ENCODE data around the gene TRABD.
"Not testable (repeated sequence)": the region's sequence is repeated elsewhere in the genome, so short reads cannot be mapped to it uniquely, and the experiment has no call there.

TRABD gene

DNA sequence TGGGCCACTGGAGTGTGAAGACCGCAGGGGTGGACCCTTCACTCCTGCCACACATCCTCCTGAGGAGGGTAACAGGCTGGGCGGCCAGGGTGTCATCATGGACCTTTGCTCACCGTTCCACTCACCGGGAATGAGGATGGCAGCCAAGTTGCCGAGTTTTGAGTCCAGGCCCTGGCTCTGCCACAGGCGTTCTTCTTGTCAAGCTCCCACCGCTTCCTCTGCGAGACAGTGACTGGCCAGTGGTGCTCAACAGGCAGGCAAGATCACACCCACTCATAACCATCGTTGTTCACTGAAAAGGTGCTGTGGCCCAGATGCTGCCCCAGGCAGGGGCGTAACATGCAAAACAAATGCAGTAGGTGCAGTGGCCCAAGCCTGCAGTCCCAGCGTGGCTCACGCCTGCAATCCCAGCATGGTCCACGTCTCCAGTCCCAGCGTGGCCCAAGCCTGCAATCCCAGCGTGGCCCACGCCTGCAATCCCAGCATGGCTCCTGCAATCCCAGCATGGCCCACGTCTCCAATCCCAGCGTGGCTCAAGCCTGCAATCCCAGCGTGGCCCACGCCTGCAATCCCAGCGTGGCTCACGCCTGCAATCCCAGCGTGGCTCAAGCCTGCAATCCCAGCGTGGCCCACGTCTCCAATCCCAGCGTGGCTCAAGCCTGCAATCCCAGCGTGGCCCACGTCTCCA is 20.1 kb upstream of the TRABD start:
- Mint-ChIP-seq H3K36me3 (ENCODE audit: low read depth) (no peaks in the 10 kb centered on the region), H3K4me3 (no peak overlapping the region), H3K4me1 (peaks cover 5% of the 10 kb centered on the region), H3K9me3 (no peaks in the 10 kb centered on the region), H3K27me3 (peaks cover 31% of the 10 kb centered on the region), H3K27ac (no peak overlapping the region)
- no peak for ATAC-seq
- no peak for DNase-seq

DNA sequence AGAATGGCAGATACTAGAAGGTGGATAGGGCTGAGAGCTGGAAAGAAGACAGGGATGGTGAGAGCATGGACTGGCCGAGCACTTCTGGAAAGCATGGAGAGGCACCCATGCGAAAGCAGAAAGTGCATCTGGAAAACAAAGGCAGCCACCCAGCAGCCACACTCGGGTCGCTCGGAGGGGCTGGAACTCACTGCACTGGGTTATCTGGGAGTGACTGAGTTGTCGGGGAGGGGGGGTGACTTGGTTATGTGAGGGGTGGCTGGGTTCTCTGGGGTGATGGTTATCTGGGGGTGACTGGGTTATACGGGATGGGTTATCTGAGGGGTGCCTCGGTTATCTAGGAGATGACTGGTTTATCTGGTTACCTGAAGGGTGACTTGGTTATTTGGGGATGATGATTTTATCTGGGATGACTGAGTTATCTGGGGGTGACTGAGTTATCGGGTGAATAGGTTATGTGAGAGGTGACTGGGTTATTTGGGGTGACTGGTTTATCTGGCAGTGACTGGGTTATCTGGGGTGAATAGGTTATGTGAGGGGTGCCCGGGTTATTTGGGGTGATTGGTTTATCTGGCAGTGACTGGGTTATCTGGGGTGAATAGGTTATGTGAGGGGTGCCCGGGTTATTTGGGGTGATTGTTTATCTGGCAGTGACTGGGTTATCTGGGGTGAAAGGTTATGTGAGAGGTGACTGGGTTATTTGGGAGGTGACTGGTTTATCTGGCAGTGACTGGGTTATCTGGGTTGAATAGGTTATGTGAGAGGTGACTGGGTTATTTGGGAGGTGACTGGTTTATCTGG is 17.8 kb upstream of the TRABD start:
- Mint-ChIP-seq H3K36me3 (ENCODE audit: low read depth) (no peaks in the 10 kb centered on the region), H3K27me3 (peaks cover 34% of the 10 kb centered on the region), H3K4me1 (peaks cover 5% of the 10 kb centered on the region), H3K4me3 (no peak overlapping the region), H3K9me3 (no peaks in the 10 kb centered on the region), H3K27ac (no peak overlapping the region)
- DNase-seq: no peak
- ATAC-seq: no peak

DNA sequence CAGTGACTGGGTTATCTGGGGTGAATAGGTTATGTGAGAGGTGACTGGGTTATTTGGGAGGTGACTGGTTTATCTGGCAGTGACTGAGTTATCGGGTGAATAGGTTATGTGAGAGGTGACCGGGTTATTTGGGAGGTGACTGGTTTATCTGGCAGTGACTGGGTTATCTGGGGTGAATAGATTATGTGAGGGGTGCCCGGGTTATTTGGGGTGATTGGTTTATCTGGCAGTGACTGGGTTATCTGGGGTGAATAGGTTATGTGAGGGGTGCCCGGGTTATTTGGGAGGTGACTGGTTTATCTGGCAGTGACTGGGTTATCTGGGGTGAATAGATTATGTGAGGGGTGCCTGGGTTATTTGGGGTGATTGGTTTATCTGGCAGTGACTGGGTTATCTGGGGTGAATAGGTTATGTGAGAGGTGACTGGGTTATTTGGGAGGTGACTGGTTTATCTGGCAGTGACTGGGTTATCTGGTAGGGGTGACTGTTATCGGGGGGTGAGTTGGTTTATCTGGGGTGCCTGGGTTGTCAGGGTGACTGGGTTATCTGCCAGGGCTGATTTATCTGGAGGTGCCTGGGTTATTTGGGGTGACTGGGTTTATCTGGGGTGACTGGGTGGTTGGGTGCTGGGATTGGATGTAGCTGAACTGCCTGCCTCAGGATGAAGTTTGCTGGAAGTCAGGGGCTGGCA is 17.1 kb upstream of the TRABD start:
- Mint-ChIP-seq H3K4me3 (peak overlapping the region; percentile 50), H3K27ac (peak overlapping the region; percentile 59), H3K27me3 (peaks cover 35% of the 10 kb centered on the region)
- H3K9me3 Mint-ChIP-seq; DNase-seq; H3K4me1 Mint-ChIP-seq; H3K36me3 Mint-ChIP-seq (ENCODE audit: low read depth); ATAC-seq: not testable (repeated sequence)

DNA sequence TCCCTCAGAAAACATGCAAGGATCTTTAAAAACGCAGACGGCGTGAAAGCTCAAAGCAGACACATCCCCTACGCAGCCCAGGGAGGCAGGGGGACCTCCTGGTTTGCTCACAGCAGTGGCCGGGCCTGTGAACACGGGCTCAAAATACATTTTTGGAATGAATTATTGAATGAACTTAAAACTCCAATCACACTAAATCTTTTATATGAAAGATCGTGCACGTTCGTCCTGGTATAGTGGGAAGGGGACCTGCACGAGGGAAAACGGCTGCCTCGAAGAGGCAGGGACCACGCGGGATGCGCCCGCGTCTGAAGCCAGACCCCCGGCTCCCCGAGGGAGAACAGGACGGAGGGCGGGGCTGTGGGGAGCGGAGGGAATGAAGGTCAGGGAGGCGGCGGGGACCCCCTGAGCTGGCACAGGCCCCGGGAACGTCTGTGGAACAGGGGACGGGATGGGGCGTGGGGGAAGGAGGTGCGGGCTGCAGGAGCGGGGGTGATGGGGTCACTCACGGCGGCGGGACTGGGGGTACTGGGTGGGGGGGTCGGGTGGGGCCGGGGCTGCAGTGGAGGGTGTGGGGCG is 16.4 kb upstream of the TRABD start:
- peaks cover 39% of the 10 kb centered on the region for H3K27me3 Mint-ChIP-seq
- ATAC-seq (no peak), DNase-seq (no peak)
- H3K9me3 Mint-ChIP-seq: no peaks in the 10 kb centered on the region
- peak overlapping the region; percentile 59 for H3K27ac Mint-ChIP-seq
- no peaks in the 10 kb centered on the region for H3K36me3 Mint-ChIP-seq (ENCODE audit: low read depth)
- H3K4me3 Mint-ChIP-seq: peak overlapping the region; percentile 50
- peaks cover 5% of the 10 kb centered on the region for H3K4me1 Mint-ChIP-seq

DNA sequence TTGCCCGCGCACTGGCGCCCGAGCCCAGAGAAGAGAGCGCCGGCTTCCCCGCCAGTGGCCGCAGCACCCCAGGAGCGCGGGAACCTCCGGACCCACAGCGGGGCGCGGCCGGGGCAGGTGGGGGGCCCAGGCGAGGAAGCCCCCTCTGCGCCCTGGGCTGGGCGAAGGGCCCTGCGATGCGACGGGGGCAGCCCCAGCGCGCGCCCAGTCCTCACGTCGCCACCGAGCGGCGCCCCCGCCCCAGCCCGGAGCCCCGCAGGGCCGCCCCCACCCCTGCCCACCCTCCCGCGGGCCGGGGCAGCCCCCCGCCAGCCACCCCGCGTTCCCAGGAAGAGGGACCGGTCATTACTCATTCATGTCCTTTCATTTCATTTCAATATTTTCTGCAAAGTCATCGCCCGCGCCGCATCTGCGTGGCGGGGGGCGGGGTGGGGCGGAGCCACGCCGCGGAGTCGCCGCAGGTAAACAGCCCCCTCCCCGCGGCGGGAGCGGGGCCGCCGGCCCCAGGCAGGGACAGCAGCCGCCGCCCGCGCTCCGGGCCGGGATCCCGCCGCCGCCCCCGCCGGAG is 15.9 kb upstream of the TRABD start:
- Mint-ChIP-seq H3K27me3 (peaks cover 39% of the 10 kb centered on the region), H3K4me1 (peaks cover 5% of the 10 kb centered on the region), H3K27ac (peak overlapping the region; percentile 52), H3K36me3 (ENCODE audit: low read depth) (no peaks in the 10 kb centered on the region), H3K9me3 (no peaks in the 10 kb centered on the region), H3K4me3 (peak overlapping the region; percentile 61)
- ATAC-seq (peak; percentile 50), DNase-seq (peak; percentile 64)

DNA sequence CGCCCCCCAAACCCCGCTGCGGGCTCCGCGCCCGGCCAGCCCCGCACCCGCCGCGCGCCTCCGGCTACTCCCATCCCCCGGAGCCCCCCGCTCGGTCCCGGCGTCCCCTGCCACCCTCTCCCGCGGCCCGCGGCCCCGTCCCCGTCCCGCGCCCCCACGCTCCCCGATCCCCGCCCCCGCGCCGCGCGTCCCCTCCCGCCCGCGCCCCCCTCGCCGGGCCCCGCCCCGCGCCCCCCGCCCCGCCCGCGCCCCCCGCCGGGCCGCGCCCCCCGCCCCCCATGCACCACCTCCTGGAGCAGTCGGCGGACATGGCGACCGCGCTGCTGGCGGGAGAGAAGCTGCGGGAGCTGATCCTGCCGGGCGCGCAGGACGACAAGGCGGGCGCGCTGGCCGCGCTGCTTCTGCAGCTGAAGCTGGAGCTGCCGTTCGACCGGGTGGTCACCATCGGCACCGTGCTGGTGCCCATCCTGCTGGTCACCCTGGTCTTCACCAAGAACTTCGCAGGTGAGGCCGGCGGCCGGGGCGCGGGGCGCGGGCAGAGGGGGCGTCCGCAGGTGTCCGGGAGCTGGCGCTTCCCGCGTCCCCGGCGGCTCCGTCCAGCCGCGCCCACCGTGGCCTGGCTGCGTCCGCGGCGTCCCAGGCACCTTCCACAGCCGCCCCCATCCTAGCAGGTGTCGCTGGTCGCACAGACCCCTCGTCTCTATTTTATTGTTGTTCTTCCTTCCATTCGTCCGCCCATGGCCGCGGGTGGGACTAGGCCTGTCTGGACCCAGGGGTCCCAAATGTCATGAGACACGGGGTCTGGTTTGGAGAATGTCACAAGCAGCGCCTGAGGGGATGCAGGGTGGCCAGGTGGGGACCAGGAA is 15.0 kb upstream of the TRABD start, which contains the start of gene PANX2:
Gene PANX2, plus strand, starts transcription at position 279 of the 866 bp plus-strand sequence. Its CDS starts 0 bp downstream, at position 279.
- ATAC-seq (no peak), DNase-seq (no peak)
- Mint-ChIP-seq H3K4me1 (peaks cover 5% of the 10 kb centered on the region), H3K9me3 (no peaks in the 10 kb centered on the region), H3K27ac (peak within 1 kb of the TSS; percentile 60), H3K36me3 (ENCODE audit: low read depth) (no peaks in the 10 kb centered on the region), H3K27me3 (peaks cover 35% of the 10 kb centered on the region), H3K4me3 (peak within 1 kb of the TSS; percentile 73)

GRCh38 chr22:50171319-50171964 is 14.3 kb upstream of the TRABD start:
- ATAC-seq (no peak), DNase-seq (no peak)
- peaks cover 35% of the 10 kb centered on the region for H3K27me3 Mint-ChIP-seq
- peak overlapping the region; percentile 60 for H3K27ac Mint-ChIP-seq
- no peaks in the 10 kb centered on the region for H3K9me3 Mint-ChIP-seq
- peak overlapping the region; percentile 73 for H3K4me3 Mint-ChIP-seq
- no peaks in the 10 kb centered on the region for H3K36me3 Mint-ChIP-seq (ENCODE audit: low read depth)
- peaks cover 5% of the 10 kb centered on the region for H3K4me1 Mint-ChIP-seq

DNA sequence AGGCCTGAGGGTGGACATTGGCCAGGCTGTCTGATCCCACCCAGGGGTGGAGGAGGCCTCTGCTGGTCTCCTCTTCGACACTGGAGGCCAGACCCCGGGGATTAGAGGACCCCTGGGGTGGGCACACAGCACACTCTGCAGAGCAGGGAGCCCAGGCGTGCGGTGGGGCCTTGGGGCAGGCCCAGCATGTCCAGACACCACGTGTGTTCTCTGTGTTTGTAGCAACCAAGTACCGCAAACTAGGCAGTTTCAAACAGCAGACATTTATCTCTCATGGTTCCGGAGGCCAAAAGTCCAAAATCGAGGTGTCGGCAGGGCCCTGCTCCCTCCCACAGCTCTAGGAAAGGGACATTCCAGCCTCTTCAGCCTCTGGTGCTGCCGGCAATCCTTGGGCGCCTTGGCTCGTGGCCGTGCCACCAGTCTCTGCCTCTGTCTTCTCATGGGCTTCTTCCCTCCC is 13.7 kb upstream of the TRABD start:
- H3K36me3 Mint-ChIP-seq (ENCODE audit: low read depth): no peaks in the 10 kb centered on the region
- peak overlapping the region; percentile 8 for H3K4me3 Mint-ChIP-seq
- H3K27ac Mint-ChIP-seq: no peak overlapping the region
- peaks cover 5% of the 10 kb centered on the region for H3K4me1 Mint-ChIP-seq
- DNase-seq: no peak
- no peak for ATAC-seq
- peaks cover 35% of the 10 kb centered on the region for H3K27me3 Mint-ChIP-seq
- H3K9me3 Mint-ChIP-seq: no peaks in the 10 kb centered on the region

- ATAC-seq: no peak
Measured at GRCh38 chr22:50173311-50173982, 12.3 kb upstream of the TRABD start.

DNA sequence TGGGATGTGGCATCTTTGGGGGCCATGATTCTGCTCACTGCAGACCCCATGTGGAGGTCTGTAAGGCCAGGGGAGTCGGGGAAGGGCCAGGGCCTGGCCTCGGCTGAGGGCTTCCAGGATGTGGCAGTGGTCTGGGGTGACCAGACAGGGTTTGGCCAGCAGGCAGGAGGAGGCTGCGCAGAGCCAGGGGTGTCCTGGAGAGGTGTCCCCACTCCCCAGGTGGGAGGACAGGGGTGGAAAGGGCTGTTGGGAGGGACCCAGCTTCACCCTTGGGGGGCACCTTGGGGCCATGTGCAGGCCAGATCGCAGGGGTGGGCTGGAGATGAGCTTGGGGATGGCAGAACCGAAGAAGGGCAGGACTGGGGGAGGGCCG is 11.7 kb upstream of the TRABD start:
- no peak overlapping the region for H3K4me3 Mint-ChIP-seq
- ATAC-seq (no peak), DNase-seq (no peak)
- no peak overlapping the region for H3K27ac Mint-ChIP-seq
- peaks cover 3% of the 10 kb centered on the region for H3K4me1 Mint-ChIP-seq
- H3K9me3 Mint-ChIP-seq: no peaks in the 10 kb centered on the region
- H3K36me3 Mint-ChIP-seq (ENCODE audit: low read depth): no peaks in the 10 kb centered on the region
- H3K27me3 Mint-ChIP-seq: peaks cover 22% of the 10 kb centered on the region

More at GRCh38 chr22:50173311-50173982, 12.3 kb upstream of the TRABD start:
- H3K9me3 Mint-ChIP-seq: no peaks in the 10 kb centered on the region
- DNase-seq: peak; percentile 4
- peaks cover 27% of the 10 kb centered on the region for H3K27me3 Mint-ChIP-seq
- no peak overlapping the region for H3K4me3 Mint-ChIP-seq
- no peaks in the 10 kb centered on the region for H3K36me3 Mint-ChIP-seq (ENCODE audit: low read depth)
- no peak overlapping the region for H3K27ac Mint-ChIP-seq
- H3K4me1 Mint-ChIP-seq: peaks cover 5% of the 10 kb centered on the region

DNA sequence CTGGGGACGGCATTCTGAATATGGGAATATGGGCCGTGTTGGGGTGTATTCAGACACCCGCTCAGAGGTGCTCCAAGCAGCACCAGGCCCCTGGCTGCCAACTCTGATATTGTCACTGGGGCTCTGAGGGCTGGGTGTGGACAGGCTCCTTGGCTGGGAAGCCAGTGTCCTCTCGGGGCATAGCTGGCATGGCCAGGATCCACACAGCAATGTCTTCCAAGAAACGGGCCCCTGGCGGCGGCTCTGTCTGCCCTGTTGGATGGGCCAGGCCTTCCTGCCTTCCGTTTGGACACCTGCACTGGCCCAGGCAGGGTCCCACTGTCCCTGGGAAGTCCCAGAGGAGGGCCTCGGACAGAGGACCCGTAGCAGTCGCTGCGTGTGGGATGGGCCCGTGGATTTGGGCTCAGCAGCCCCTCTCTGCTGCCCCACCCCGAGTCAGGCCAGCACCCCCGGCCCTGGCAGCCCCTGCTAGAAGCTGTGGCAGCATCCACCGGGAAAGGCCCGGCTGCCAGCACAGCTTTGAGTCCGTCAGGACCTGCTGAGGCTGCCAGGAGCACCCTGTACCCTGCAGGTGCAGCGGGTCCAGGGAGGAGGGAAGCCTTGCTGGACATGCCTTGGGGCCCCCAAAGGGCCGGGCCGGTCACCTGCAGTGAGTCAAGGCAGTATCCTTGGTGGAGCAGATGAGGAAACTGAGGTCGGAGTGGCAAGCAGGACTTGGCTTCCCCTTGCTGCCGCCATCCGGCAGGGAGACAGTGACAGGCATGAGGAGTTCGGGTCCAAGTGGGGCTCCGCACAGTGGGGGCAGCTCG is 11.1 kb upstream of the TRABD start:
- Mint-ChIP-seq H3K4me3 (no peak overlapping the region), H3K9me3 (no peaks in the 10 kb centered on the region), H3K4me1 (peaks cover under 1% of the 10 kb centered on the region), H3K36me3 (ENCODE audit: low read depth) (no peaks in the 10 kb centered on the region), H3K27me3 (peaks cover 18% of the 10 kb centered on the region), H3K27ac (no peak overlapping the region)
- ATAC-seq: no peak
- DNase-seq: no peak

DNA sequence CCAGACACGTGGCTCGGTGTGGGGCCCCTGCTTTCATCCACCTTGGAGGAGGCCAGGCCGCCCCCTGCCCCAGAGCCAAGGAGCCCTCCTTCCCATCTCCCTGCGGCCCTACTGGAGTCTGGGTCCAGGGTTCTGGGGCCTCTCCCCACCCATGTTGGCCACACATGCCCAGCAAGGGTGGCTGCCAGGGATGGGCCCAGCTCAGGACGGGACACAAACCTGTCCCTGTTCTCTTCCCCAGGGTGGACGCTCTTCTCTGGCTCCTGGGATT is 10.6 kb upstream of the TRABD start:
- Mint-ChIP-seq H3K4me3 (no peak overlapping the region), H3K36me3 (ENCODE audit: low read depth) (no peaks in the 10 kb centered on the region), H3K27ac (no peak overlapping the region), H3K4me1 (peaks cover 3% of the 10 kb centered on the region), H3K27me3 (peaks cover 18% of the 10 kb centered on the region), H3K9me3 (no peaks in the 10 kb centered on the region)
- DNase-seq: peak; percentile 4
- no peak for ATAC-seq
